SJCRH30 (cell line): ENCODE measurements around the gene JADE2. TPM values are rescaled to one million over a fixed set of nuclear protein-coding genes. Genes with fewer than 3 reads are reported as not detected.
"Not testable (repeated sequence)": the region's sequence is repeated elsewhere in the genome, so short reads cannot be mapped to it uniquely, and the experiment has no call there.

Source experiments
- DNase-seq, 2 experiments: peaks; one replicate each; pipeline ENCODE4 v3.0.0-alpha.2; 2015 to 2020
- H3K27ac ChIP-seq: fragments of 250-450 bp; sonication (Bioruptor Pico); 2 replicates; pipeline ENCODE4 v1.5.1; 2020; ENCODE audit warnings: mild to moderate bottlenecking, moderate library complexity
- H3K27me3 ChIP-seq: fragments of 250-450 bp; sonication (Bioruptor Pico); 2 replicates; pipeline ENCODE4 v1.5.1; 2020; ENCODE audit warnings: mild to moderate bottlenecking, moderate library complexity
- H3K36me3 ChIP-seq: fragments of 250-450 bp; sonication (Bioruptor Pico); 2 replicates; pipeline ENCODE4 v1.5.1; 2020; ENCODE audit warnings: mild to moderate bottlenecking, moderate library complexity
- H3K4me1 ChIP-seq: fragments of 250-450 bp; sonication (Bioruptor Pico); 2 replicates; pipeline ENCODE4 v1.5.1; 2020; ENCODE audit warnings: mild to moderate bottlenecking, moderate library complexity
- H3K4me3 ChIP-seq: fragments of 250-450 bp; sonication (Bioruptor Pico); 2 replicates; pipeline ENCODE4 v1.5.1; 2020; ENCODE audit warnings: mild to moderate bottlenecking, moderate library complexity
- H3K9me3 ChIP-seq: fragments of 250-450 bp; sonication (Bioruptor Pico); replicated peaks from 2 replicates; pipeline ENCODE4 v1.5.1; 2020; ENCODE audit warnings: mild to moderate bottlenecking, moderate library complexity
- total RNA-seq: library from RNA; depleted of rRNA; stranded (reverse); fragments of >200 nt; shearing (Covaris generic); gene quantifications from 2 replicates; pipeline ENCODE4 v1.2.3, GENCODE V29; 2014

The JADE2 gene
- total RNA-seq, 1 experiment from 2014 or later, result 1.6 TPM

GRCh38 chr5:134503088-134503936, 22.2 kb upstream of the JADE2 start:
- Histone ChIP-seq H3K27me3 (no peaks in the 10 kb centered on the region), H3K36me3 (no peaks in the 10 kb centered on the region), H3K27ac (peak overlapping the region; percentile 42), H3K4me1 (peaks cover 15% of the 10 kb centered on the region), H3K4me3 (no peak overlapping the region), H3K9me3 (no peaks in the 10 kb centered on the region)
- peak; percentile 61 to 73 for DNase-seq

GRCh38 chr5:134503937-134504437, 21.5 kb upstream of the JADE2 start:
- Histone ChIP-seq H3K9me3 (no peaks in the 10 kb centered on the region), H3K4me3 (no peak overlapping the region), H3K27ac (peak overlapping the region; percentile 42), H3K27me3 (no peaks in the 10 kb centered on the region), H3K36me3 (no peaks in the 10 kb centered on the region), H3K4me1 (peaks cover 15% of the 10 kb centered on the region)
- peak in 1 of 2 experiments; percentile 47 for DNase-seq

- no peak overlapping the region for H3K27ac ChIP-seq
- no peak for DNase-seq
Measured at GRCh38 chr5:134504629-134505300, 20.7 kb upstream of the JADE2 start.

GRCh38 chr5:134506054-134507039, 19.1 kb upstream of the JADE2 start:
- Histone ChIP-seq H3K27ac (no peak overlapping the region), H3K4me3 (no peak overlapping the region), H3K4me1 (peaks cover 15% of the 10 kb centered on the region), H3K36me3 (no peaks in the 10 kb centered on the region), H3K27me3 (no peaks in the 10 kb centered on the region), H3K9me3 (no peaks in the 10 kb centered on the region)
- DNase-seq, result no peak

More at GRCh38 chr5:134504629-134505300, 20.7 kb upstream of the JADE2 start:
- H3K27me3 ChIP-seq, result no peaks in the 10 kb centered on the region
- no peaks in the 10 kb centered on the region for H3K36me3 ChIP-seq
- H3K4me3 ChIP-seq, result no peak overlapping the region
- H3K4me1 ChIP-seq, result peaks cover 15% of the 10 kb centered on the region
- H3K9me3 ChIP-seq, result no peaks in the 10 kb centered on the region

GRCh38 chr5:134507452-134507851, 18.0 kb upstream of the JADE2 start:
- Histone ChIP-seq H3K9me3 (no peaks in the 10 kb centered on the region), H3K27ac (no peak overlapping the region), H3K36me3 (no peaks in the 10 kb centered on the region), H3K27me3 (no peaks in the 10 kb centered on the region), H3K4me1 (peaks cover 15% of the 10 kb centered on the region), H3K4me3 (no peak overlapping the region)
- no peak for DNase-seq

- Histone ChIP-seq H3K4me3 (no peak overlapping the region), H3K4me1 (peaks cover 7% of the 10 kb centered on the region), H3K36me3 (no peaks in the 10 kb centered on the region), H3K9me3 (no peaks in the 10 kb centered on the region), H3K27me3 (no peaks in the 10 kb centered on the region), H3K27ac (no peak overlapping the region)
- DNase-seq, result no peak
Measured at GRCh38 chr5:134508521-134509195, 16.8 kb upstream of the JADE2 start.

- Histone ChIP-seq H3K27ac (no peak overlapping the region), H3K36me3 (no peaks in the 10 kb centered on the region), H3K27me3 (no peaks in the 10 kb centered on the region), H3K4me3 (no peak overlapping the region), H3K4me1 (no peaks in the 10 kb centered on the region), H3K9me3 (no peaks in the 10 kb centered on the region)
- peak in 1 of 2 experiments; percentile 29 for DNase-seq
Measured at GRCh38 chr5:134509308-134510040, 16.0 kb upstream of the JADE2 start.

- H3K4me1 ChIP-seq, result no peaks in the 10 kb centered on the region
Measured at GRCh38 chr5:134510970-134511795, 14.3 kb upstream of the JADE2 start.

GRCh38 chr5:134511796-134512660, 13.4 kb upstream of the JADE2 start:
- Histone ChIP-seq H3K4me3 (no peak overlapping the region), H3K27me3 (no peaks in the 10 kb centered on the region), H3K9me3 (no peaks in the 10 kb centered on the region), H3K36me3 (no peaks in the 10 kb centered on the region), H3K27ac (no peak overlapping the region), H3K4me1 (no peaks in the 10 kb centered on the region)
- no peak for DNase-seq

More at GRCh38 chr5:134510970-134511795, 14.3 kb upstream of the JADE2 start:
- H3K27me3 ChIP-seq, result no peaks in the 10 kb centered on the region
- DNase-seq, result no peak
- H3K4me3 ChIP-seq, result no peak overlapping the region
- no peak overlapping the region for H3K27ac ChIP-seq
- H3K36me3 ChIP-seq, result no peaks in the 10 kb centered on the region
- H3K9me3 ChIP-seq, result no peaks in the 10 kb centered on the region

- no peaks in the 10 kb centered on the region for H3K9me3 ChIP-seq
- H3K27ac ChIP-seq, result no peak overlapping the region
- no peak overlapping the region for H3K4me3 ChIP-seq
- H3K36me3 ChIP-seq, result no peaks in the 10 kb centered on the region
- no peak for DNase-seq
- H3K4me1 ChIP-seq, result no peaks in the 10 kb centered on the region
- H3K27me3 ChIP-seq, result no peaks in the 10 kb centered on the region
Measured at GRCh38 chr5:134512661-134512999, 12.8 kb upstream of the JADE2 start.

- Histone ChIP-seq H3K4me3 (no peak overlapping the region), H3K9me3 (no peaks in the 10 kb centered on the region), H3K27me3 (no peaks in the 10 kb centered on the region), H3K4me1 (no peaks in the 10 kb centered on the region), H3K27ac (no peak overlapping the region), H3K36me3 (no peaks in the 10 kb centered on the region)
- DNase-seq, result no peak
Measured at GRCh38 chr5:134515801-134516200, 9.7 kb upstream of the JADE2 start.

- H3K4me3 ChIP-seq, H3K4me1 ChIP-seq, H3K36me3 ChIP-seq, DNase-seq, H3K27ac ChIP-seq, H3K27me3 ChIP-seq, H3K9me3 ChIP-seq: not testable (repeated sequence)
Measured at GRCh38 chr5:134516984-134517383, 8.5 kb upstream of the JADE2 start.
